NCI-H1092 treated with DMSO at 0.1 percent for 48 hours (cell line): ENCODE measurements around the gene CCDC158.
"Not testable (repeated sequence)": the region's sequence is repeated elsewhere in the genome, so short reads cannot be mapped to it uniquely, and the experiment has no call there.

ENCODE experiments used
- DNase-seq: peaks from one replicate; lab custom pipeline; 2025; lab: John Stamatoyannopoulos, UW

CCDC158 gene

DNA sequence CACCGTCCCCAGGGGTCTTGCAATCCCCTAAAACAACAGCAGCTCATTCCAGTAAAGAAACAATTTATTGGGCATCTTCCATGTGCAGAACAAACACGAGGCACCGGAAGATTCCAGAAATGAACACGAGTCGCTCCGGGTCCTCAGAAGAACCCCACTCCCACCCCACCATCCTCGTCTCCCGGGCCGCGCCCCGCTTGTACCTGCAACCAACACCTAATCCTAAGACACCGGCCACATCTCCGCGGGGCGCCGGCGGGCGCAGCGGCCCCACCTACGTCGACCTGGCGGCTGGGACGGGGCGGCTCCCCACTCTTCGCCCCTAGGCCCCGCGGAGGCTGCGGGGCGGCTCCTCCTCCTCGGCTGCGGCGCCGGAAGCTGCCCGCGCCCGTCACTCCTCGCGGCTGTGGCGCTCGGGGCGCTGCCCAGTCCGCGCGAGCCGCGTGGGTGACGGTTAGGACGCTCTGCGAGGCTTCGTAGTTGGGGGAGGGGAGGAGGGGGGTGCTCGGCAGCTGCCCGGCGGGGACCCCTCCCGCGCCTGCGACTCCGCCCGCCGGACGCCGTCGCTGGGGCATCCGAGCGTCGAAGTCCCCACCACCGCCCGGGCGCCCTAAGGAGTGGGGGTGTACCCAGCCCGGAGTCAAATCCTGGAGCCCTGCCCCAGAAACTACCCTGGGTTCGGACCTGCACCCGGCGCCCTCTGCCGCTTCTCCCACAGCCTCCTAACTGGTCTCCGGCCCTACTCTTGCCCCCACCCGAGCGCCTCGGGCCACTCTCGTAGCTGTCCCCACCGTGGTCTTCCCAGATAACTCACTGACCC lies at the start of gene CCDC158:
Gene CCDC158 (minus strand): TSS at position 380 of the 820 bp plus-strand sequence. CDS start 17,934 bp downstream, outside the sequence.
- no peak for DNase-seq

DNA sequence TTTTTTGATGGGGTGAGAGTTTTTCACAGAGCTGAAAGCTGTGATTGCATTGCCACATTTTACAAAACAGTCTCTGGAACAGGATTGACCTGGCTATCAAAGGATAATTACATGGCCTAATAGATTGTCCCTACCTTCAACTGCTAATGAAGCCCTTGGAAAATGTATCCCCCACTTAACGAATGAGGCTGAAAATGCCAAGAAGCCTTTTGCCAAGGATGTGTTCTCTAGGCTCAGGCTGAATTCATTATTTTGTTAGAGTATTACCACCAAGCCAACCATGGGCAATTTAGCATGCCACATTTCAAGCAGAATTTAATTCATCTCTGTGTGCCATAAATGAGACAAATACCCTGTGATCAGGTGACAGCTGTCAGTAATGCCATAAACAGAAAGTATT lies 49.6 kb upstream of the CCDC158 start:
- DNase-seq, result no peak

DNA sequence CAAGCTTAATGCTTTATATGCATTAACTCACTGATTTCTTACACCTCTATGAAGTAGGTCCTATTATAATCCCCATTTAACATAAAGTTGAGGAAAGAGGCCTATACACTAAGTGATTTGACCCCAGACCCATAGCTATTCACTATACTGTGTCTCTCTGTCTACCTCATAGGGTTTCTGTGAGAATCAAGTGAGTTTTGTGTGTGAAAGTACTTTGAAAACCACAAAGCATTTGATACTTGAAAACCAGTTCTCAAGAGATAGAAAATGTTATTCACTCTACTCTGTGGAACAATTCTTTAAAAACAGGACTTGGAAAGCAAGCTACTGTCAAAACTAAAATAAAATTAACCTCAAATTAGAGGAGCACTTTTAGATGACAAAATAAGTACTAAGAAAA lies 49.1 kb upstream of the CCDC158 start:
- DNase-seq, result no peak

DNA sequence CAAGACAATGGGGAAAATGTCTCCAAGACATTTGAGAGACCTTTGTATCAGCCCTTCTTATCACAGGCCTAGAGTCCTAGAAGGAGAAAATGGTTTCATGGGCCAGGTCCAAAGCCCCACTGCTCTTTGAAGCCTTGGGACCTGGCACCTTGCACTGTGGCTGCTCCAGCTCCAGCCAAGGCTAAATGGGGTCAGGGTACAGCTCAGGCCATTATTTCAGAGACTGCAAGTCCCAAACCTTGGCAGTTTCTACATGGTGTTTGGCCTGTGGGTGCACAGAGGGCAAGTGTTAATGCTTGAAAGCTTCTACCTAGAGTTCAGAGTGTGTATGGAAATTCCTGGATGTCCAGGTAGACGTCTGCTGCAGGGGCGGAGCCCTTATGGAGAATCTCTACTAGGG lies 42.6 kb upstream of the CCDC158 start:
- DNase-seq, result no peak

DNA sequence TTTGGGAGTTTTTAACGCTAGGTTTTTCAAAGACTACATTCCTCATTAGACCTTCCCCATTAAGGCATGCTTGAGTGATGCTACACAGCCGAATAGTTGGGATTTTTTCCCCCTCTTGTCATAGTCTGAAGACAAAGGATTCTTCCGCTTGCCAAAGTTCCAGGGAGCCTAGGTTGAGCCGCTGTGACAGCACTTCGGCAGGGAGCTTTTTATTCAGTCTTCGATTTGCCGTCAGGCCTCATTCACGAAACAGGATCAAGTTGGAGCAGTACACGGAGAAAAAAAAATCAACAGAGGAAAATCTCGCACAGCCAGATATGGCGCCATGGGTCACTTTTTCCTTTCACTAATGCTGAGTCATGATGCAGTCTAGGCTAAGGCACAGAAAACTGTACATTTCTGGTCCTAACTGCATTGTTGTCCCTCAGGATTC lies 38.4 kb upstream of the CCDC158 start:
- no peak for DNase-seq

DNA sequence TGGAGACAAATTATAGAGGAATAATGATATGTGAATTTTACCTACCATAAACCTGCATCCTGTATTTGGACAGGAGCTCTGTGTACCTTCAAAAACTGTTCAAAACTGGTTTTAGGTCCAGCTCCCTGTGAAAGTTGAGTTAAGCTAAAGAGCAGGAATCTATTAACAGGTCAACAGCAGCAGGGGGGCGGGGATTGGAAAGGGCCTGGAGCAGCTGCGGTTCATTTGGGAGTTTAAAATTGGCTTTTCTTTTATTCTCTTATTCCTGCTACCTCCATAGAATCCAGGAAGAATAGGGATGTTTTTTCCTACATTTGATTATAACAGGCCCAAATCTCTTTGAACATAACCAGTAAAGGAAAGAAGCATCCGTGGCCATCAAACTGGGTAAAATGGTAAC lies 37.9 kb upstream of the CCDC158 start:
- DNase-seq, result no peak

DNA sequence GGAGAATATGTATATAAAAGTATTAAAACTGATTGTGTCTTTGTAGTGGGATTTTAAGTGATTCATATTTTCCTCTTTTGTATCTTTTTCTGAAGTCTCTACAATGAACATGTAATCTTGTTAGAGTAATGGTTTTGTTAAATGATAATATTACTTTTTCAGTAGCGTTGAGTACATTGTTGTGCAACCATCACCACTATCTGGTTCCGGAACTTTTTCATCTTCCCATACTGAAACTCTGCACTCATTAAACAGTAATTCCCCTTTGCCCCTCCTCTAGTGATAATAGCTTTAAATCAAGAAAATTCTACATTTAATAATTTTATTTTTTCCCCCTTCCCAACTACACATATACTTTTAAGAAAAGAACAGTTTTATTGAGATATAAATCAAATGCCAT lies 37.4 kb upstream of the CCDC158 start:
- no peak for DNase-seq

DNA sequence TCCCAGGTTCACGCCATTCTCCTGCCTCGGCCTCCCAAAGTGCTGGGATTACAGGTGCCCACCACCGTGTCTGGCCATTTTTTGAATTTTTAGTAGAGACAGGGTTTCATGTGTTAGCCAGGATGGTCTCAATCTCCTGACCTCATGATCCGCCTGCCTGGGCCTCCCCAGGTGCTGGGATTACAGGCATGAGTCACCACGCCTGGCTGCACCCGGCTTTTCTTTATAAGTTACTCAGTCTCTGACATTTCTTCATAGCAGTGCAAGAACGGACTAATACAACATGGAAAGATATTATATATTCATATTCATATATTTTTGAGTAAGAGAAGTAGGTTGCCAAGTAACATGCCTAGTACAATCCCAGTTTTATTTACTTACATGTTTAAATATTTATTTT lies 36.9 kb upstream of the CCDC158 start:
- DNase-seq, result no peak

DNA sequence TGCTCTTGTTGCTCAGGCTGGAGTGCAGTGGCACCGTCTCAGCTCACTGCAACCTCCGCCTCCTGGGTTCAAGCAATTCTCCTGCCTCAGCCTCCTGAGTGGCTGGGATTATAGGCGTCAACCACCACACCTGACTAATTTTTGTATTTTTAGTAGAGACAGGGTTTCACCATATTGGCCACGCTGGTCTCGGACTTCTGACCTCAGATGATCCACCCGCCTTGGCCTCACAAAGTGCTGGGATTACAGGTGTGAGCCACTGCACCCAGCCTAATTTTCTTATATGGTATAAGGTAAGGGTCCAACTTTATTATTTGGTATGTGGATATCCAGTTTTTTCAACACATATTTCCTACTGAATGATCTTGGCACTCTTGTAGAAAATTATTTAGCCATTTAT lies 33.1 kb upstream of the CCDC158 start:
- not testable (repeated sequence) for DNase-seq

DNA sequence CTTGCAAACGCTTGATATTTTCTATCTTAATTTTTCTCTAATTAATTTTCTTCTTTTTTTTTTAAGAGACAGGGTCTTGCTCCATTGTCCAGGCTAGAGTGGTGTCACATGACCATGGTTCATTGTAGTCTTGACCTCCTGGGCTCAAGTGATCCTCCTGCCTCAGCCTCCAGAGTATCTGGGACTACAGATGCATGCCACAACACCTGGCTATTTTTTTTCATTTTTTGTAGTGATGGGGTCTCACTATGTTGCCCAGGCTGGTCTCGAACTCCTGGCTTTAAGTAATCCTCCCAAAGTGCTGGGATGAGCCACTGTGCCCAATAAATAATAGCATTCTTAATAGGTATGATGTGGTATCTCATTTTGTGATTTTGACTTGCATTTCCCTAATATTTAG lies 32.3 kb upstream of the CCDC158 start:
- no peak for DNase-seq

DNA sequence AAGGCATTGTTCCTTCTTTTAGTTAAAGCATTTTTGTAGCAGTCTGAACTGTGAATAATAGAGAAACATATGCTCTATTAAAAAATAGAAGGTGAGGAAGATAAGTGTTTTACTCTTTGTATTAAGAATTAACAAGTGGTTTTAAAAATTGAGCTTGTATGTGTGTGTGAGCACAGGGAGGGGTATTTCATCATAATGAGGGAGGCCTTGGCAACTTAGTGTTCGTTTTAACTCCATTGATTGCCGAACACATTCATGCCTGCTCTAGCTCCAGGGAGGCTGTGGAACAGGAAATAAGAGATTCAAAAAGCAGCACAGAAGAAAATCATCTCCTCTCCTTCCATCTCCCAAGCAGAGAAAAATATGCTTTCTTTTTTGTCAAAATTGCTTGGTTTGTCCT lies 28.9 kb upstream of the CCDC158 start:
- DNase-seq, result no peak

DNA sequence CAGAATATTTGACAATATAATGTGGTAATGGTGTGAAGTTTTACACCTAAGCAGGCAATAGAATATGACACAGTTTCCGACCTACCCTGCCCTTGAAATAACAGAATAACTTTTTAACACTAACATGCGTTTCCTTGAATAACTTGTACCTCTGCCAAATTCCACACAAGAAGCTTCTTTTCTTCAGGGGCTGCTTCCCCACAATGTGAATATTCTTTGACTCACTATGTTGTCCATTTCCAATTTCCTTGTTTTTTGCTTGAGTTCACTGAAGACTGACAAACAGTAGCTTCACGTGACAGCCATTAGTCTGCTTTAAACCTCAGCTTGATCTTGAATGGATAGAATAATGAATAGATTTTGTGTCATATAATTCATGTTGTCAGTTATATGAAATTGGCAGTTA lies 28.4 kb upstream of the CCDC158 start:
- no peak for DNase-seq

DNA sequence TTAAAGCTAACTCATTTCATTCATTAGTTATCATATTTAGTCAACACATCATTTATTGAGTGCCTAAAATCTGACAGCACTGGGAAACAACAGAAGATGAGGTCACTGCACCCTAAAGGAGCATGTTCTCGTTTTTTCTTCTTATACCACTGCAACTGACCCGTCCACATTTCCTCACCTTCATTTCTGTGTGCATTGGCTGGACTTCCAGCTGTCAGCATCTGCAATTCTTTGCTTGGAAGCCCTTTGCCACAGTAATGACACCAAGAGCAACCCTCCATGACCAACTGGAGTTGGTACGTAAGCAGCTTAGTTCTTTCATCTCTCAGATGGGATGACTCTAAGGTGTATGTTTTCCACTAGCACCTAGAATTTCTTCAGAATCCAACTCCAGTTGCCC lies 27.3 kb upstream of the CCDC158 start:
- no peak for DNase-seq

DNA sequence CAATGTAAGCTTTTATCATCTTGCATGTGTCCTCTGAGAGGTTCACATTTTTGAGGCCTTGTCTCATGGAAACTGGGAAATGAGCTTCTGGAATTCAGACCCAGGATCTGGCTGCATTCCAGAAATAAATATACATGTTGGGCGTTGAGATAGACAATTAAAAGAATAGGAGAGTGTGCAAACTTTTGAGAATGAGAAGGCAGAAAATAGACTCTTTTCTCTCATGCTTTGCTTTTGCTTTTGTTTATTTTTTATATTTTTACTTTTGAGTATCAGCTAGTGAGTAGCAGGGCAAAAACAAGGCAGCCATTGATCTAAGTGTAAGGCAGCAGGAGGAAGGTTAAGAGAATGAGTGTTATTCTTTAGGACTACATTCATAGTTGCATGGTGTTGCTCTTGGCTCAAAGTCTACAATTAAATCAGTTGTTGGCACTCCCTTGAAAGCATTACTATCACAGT lies 26.5 kb upstream of the CCDC158 start:
- no peak for DNase-seq

DNA sequence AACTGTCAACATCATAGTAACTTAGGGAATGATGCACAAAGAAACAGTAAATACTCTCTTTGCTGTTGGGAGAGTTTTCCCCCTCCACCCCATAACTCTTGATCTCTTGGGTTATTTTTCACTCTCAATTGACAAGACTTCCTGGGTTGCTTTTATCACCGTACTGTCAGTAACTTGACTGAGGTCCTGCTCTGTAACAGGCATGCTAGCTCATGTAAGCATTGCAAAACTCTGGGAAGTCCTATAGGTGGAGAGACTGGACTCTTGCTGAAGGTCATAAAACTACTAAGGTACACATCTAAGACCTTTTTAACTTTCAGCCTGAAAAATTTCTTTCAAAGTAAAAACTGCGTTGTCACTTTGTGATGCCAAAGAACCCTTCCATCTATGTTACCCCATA lies 25.0 kb upstream of the CCDC158 start:
- no peak for DNase-seq

DNA sequence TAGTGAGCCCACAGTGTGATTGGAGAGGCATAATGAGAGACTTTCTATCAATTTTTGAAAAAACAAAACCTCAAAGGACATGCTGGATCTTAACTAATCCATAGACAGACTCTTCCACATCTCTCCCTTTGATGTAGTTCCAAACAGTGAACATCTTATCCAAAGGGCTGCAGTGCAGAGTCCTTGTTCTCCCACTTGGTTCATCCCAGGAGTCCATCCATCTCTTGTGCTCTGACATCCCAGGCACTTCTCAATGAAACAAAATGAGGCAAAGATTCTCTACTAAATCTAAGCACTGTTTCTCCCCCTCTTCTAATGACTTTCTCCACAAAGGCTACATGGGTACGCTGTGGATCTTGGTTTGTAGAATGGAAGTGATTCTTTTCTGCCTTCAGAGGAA lies 22.4 kb upstream of the CCDC158 start:
- no peak for DNase-seq

DNA sequence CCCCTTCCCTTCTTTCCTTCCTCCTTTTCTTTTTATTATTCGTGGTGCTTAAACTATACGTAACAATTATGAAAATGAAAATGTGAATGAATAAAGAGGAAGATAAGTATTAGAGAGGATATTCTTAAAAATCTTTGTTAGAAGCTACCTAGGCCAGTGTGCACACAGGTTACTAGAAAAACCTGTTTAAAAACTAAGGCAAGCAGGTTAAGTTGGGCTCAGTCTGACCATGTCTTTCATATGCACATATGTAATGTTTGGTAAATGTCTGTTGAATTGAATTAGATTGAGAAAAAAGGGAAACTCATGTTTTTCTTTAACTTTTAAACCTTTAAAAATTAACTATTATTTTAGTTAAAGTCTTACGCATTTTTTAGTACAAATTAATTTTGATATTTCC lies 21.9 kb upstream of the CCDC158 start:
- DNase-seq, result no peak

DNA sequence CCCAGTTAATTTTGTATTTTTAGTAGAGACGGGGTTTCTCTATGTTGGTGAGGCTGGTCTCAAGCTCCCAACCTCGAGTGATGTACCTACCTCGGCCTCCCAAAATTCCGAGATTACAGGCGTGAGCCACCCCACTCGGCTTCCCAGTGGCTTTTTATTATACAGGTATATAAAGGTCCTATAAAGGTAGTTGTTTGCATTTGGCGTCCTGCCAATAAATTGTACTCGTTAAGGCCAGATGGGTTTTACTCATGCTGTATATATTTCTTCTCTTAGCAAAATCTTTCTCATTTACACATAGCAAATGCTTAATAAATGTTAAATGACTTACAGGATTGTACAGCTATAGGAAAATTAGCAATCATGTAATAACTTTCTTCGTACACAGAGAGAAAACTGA lies 20.9 kb upstream of the CCDC158 start:
- no peak for DNase-seq

DNA sequence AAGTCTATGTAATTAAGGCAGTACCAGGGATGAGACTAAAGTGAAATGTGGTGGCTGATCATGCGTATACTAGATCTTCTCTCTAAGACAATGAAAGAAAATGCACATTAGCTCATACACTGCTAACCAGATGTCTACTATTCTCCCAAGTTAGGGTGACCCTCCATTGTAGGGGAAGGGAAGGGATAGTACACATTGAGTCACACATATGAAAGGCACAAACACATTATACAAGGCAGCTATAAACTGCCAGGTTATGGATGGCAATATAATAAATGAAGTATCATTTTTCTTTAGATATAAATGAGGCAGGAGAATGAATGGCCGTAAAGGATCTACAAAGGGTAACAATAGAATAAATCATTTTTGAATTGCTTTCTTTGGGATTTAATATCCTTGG lies 18.6 kb upstream of the CCDC158 start:
- DNase-seq, result no peak

DNA sequence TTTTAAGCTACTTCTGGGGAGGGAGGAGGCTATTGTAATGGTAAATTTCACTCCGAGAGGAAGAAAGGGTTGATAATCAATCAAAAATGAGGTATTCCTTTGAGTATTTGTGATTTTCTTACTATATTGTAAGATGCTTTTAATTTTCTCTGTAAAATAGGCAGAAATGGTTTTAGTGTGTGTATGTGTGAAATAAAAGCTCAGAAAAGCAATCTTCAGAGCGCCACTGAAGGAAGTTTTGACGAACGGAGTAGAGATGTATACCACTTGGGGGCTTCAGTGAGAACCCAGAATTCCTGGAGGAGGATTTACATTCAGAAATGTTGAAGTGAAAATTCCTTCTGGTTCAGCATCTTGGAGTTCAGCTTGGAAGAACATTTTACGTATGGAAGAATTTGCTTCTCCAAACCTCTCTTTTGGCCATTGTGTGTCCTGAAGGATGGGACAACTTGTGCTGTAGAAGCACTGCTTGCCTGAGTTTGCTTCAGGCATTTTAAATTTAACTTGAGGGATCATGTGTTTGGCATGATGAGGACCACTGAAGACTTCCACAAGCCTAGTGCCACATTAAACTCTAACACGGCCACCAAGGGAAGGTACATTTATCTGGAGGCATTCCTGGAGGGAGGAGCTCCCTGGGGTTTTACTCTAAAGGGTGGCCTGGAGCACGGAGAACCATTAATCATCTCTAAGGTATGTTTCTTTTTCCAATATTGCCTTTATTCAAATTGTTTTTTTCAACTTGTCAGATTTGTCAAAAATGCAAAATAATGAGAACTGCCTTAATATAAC lies 14.8 kb upstream of the CCDC158 start:
- DNase-seq, result no peak

DNA sequence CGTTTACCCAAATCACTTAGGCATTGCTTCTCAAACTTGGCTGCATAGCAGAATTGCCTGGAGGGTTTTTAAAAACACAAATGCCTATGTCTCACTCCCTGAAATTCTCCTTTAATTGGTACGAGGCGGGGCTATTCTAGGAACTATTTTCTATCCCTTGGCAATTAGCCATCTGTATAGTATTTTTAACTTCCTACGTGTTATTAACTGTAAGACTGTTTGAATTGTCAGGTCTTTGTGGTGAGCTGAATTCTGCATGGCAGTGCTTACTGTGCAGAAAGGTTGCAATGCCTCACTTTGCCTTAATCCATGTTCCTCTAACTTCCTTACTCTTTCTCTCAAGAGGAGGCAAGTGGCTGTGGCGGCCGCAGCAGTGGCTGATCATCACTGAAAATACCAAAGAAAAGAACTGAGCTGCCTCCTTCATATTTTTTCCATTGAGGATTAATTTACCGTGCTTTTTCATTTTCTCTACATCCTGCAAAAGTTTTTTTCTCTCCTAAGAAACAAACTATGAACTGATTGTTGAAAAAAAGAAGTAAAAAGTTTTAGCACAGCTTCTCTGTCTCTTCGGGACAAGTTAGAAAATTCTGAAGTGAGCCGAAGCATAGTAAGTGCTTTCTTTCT lies 14.1 kb upstream of the CCDC158 start, which contains the start of gene SHROOM3:
Gene SHROOM3 (plus strand): TSS at position 329 of the 627 bp plus-strand sequence. CDS start 824 bp downstream, outside the sequence.
- DNase-seq, result no peak

DNA sequence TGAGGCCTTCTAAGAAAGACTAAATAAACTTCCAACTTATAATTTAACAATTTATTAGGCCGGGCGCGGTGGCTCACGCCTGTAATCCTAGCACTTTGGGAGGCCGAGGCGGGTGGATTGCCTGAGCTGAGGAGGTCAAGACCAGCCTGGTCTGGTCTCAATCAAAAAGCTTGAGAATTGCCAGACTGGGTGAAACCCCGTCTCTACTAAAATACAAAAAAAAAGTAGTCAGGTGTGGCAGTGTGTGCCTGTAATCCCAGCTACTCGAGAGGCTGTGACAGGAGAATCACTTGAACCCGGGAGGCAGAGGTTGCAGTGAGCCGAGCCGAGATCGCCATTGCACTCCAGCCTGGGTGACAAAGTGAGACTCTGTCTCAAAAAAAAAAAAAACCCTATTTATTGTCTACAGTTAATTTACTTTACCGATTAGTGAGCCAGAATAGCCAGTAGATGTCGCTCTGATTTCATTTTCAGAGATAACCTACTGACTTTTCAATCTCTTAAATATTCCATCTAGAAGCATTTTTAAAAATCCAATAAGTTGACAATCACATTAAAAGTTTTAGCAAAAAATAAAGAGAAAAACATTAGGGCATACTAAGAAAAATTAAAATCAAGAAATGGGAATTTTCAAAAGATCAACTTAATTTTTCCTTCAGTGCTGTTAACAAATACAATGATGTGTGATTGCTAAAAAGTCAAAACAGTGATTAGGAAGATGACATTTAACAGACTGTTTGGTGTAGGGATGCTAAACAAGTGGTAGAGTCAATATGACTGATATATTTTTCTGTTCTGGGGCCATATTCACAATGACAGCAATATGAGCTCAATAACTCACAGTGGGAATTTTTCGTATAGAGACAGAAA lies 9.8 kb upstream of the CCDC158 start:
- peak; percentile 35 for DNase-seq
